NB4 (cell line): ENCODE measurements around the gene OSTN.

Source experiments
- CTCF ChIP-seq: IDR thresholded peaks from one replicate; pipeline ENCODE4 v1.5.1; 2012; ENCODE audit warnings: low read depth, low read length
- MAX ChIP-seq: IDR thresholded peaks from 2 replicates; pipeline ENCODE4 v1.6.1; 2011; ENCODE audit warnings: low read depth, low read length
- MYC ChIP-seq: IDR thresholded peaks from 2 replicates; pipeline ENCODE4 v1.6.1; 2011; ENCODE audit warnings: low read depth, low read length
- POLR2A ChIP-seq: IDR thresholded peaks from 2 replicates; pipeline ENCODE4 v1.6.1; 2011; ENCODE audit warnings: mild to moderate bottlenecking; ENCODE audit not compliant: insufficient read length; ENCODE audit errors: extremely low read depth

- no peak for TF ChIP-seq POLR2A
- TF ChIP-seq CTCF, result no peak
- TF ChIP-seq MAX, result no peak
- no peak for TF ChIP-seq MYC
Observed at GRCh38 chr3:191197761-191198306, 1.2 kb upstream of the OSTN start.
